HepG2 (cell line): Measurements from ENCODE around the gene C18orf63. TPM values are rescaled to one million over a fixed set of nuclear protein-coding genes. Genes with fewer than 3 reads are reported as not detected.

Experiments used
- ATAD3A ChIP-seq: sonication (generic); formaldehyde crosslinking; IDR thresholded peaks from 2 replicates; pipeline ENCODE4 v1.4.0; 2020; ENCODE audit warnings: missing genetic modification reagents
- DPF2 ChIP-seq: sonication (generic); formaldehyde crosslinking; IDR thresholded peaks from 2 replicates; pipeline ENCODE4 v1.4.0; 2020; ENCODE audit warnings: mild to moderate bottlenecking, low read depth, missing genetic modification reagents, borderline replicate concordance
- FOXA1 ChIP-seq, 2 experiments: fragments of 450-650 bp in 1 of 2; sonication (generic) in 1 of 2; formaldehyde crosslinking in 1 of 2; IDR thresholded peaks; 2 replicates each; pipeline versions ENCODE4 v1.4.0 to v1.6.1; 2016 to 2020; ENCODE audit warnings: missing genetic modification reagents in 1 of 2
- JARID2 ChIP-seq: sonication (generic); formaldehyde crosslinking; IDR thresholded peaks from 2 replicates; pipeline ENCODE4 v1.8.1; 2023; ENCODE audit warnings: missing genetic modification reagents, inconsistent platforms; ENCODE audit not compliant: insufficient replicate concordance
- NR1H2 ChIP-seq: sonication (generic); formaldehyde crosslinking; IDR thresholded peaks from 2 replicates; pipeline ENCODE4 v1.8.1; 2022; ENCODE audit warnings: low read depth, missing genetic modification reagents, borderline replicate concordance
- RBFOX2 ChIP-seq: fragments of 200-400 bp; formaldehyde crosslinking; IDR thresholded peaks from 2 replicates; pipeline ENCODE4 v1.6.1; 2017; ENCODE audit warnings: low read depth, mild to moderate bottlenecking, low read length
- TAF1 ChIP-seq: sonication (generic); formaldehyde crosslinking; IDR thresholded peaks from 2 replicates; pipeline ENCODE4 v1.4.0; 2020; ENCODE audit warnings: missing genetic modification reagents
- TOPORS ChIP-seq: sonication (generic); formaldehyde crosslinking; IDR thresholded peaks from 2 replicates; pipeline ENCODE4 v1.8.0; 2023; ENCODE audit warnings: mild to moderate bottlenecking, missing genetic modification reagents
- ZFAT ChIP-seq: sonication (generic); formaldehyde crosslinking; conservative IDR thresholded peaks from 2 replicates; pipeline ENCODE4 v1.8.1; 2023; ENCODE audit warnings: missing genetic modification reagents, inconsistent platforms
- ZNF333 ChIP-seq: sonication (generic); formaldehyde crosslinking; IDR thresholded peaks from 2 replicates; pipeline ENCODE4 v1.4.0; 2020; ENCODE audit warnings: mild to moderate bottlenecking, missing genetic modification reagents, borderline replicate concordance
- ZNF460 ChIP-seq: sonication (generic); formaldehyde crosslinking; IDR thresholded peaks from 2 replicates; pipeline ENCODE4 v1.5.1; 2020; ENCODE audit warnings: missing genetic modification reagents, mild to moderate bottlenecking, borderline replicate concordance
- ZNF530 ChIP-seq: sonication (generic); formaldehyde crosslinking; IDR thresholded peaks from 2 replicates; pipeline ENCODE4 v1.5.0; 2020; ENCODE audit warnings: low read depth, mild to moderate bottlenecking, missing genetic modification reagents
- polyA plus RNA-seq, 8 experiments: library from polyadenylated mRNA; depleted of rRNA in 3 of 8; stranded (reverse) in 7 of 8; unstranded in 1 of 8; fragments of >200 nt; fragmentation: Illumina TruSeq in 4 of 8; extraction: Trizol in 4 of 8; gene quantifications; 2 replicates each; pipeline versions ENCODE4 v1.2.1 to v1.2.3, GENCODE V29; 2011 to 2016; ENCODE audit warnings: low read depth in 4 of 8, missing spikeins in 1 of 8, mixed read lengths in 1 of 8; ENCODE audit not compliant: insufficient read depth in 1 of 8
- total RNA-seq, 5 experiments: library from RNA; depleted of rRNA; stranded (reverse); fragments of >200 nt; fragmentation: Illumina TruSeq; extraction: Trizol; gene quantifications; 2 replicates each; pipeline ENCODE4 v1.2.3, GENCODE V29; 2016; ENCODE audit warnings: low read depth in 1 of 5
- TF ChIP-seq, protein P1 (sequence below): sonication (generic); formaldehyde crosslinking; IDR thresholded peaks from 2 replicates; pipeline ENCODE4 v1.4.0; 2020; ENCODE audit warnings: missing genetic modification reagents, borderline replicate concordance
- TF ChIP-seq, protein P2 (sequence below): sonication (generic); formaldehyde crosslinking; IDR thresholded peaks from 2 replicates; pipeline ENCODE4 v1.9.0; 2021; ENCODE audit warnings: missing genetic modification reagents, borderline replicate concordance
- TF ChIP-seq, protein P3 (sequence below), 2 experiments: sonication (generic) in 1 of 2; formaldehyde crosslinking in 1 of 2; IDR thresholded peaks; 2 replicates each; pipeline versions ENCODE4 v1.5.1 to v1.6.1; 2011 to 2020; ENCODE audit warnings: borderline replicate concordance in 1 of 2, low read depth in 1 of 2, low read length in 1 of 2, mild to moderate bottlenecking in 1 of 2, missing genetic modification reagents in 1 of 2, moderate library complexity in 1 of 2
- TF ChIP-seq, protein P4 (sequence below): sonication (generic); formaldehyde crosslinking; IDR thresholded peaks from 2 replicates; pipeline ENCODE4 v1.5.0; 2020; ENCODE audit warnings: missing genetic modification reagents, mild to moderate bottlenecking, borderline replicate concordance

The C18orf63 gene
- total and polyA plus RNA-seq, 2 of the 13 experiments (the other 11 are each of a cell fraction or from before 2014, with no cell fraction given) = 0.01 TPM; not detected in 1

DNA sequence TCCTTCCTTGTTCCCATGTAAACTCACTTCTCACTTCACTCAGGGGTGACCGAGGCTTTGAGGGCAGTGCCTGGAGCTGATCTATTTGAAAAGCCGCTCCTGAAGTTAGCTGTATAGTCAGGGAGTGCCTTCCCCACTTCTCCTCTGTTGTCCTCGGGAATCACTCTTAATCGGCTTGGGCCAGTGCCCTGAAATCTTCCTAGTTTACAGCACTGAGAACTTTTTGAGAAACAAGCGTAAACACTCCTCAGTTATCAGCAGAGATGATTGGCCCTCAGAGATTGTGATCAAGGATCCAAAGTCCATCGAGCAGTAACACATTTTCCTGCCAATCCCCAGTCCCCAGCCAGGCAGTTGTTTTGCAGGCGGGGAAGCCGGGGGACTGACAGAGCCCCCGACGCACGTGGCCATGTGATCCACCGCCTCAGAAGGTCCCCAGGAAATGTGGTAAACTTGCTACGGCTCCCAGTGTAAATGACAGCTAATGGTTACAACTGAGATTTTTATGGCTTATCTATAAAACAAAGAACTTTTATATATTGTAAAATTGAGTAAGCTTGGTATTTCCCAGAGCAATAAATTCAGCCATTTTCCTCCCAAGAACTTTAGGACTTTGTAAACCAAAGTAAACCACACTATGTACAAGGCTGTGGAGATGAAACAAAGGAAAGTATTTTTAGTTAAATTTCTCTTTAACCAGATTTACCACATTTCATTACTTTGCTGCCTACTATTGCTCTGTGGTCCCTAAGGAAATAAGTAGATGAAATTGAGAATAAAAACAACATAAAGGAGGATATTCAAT, 53.5 kb downstream of the C18orf63 start (continued):
- TF ChIP-seq, protein P1, sequence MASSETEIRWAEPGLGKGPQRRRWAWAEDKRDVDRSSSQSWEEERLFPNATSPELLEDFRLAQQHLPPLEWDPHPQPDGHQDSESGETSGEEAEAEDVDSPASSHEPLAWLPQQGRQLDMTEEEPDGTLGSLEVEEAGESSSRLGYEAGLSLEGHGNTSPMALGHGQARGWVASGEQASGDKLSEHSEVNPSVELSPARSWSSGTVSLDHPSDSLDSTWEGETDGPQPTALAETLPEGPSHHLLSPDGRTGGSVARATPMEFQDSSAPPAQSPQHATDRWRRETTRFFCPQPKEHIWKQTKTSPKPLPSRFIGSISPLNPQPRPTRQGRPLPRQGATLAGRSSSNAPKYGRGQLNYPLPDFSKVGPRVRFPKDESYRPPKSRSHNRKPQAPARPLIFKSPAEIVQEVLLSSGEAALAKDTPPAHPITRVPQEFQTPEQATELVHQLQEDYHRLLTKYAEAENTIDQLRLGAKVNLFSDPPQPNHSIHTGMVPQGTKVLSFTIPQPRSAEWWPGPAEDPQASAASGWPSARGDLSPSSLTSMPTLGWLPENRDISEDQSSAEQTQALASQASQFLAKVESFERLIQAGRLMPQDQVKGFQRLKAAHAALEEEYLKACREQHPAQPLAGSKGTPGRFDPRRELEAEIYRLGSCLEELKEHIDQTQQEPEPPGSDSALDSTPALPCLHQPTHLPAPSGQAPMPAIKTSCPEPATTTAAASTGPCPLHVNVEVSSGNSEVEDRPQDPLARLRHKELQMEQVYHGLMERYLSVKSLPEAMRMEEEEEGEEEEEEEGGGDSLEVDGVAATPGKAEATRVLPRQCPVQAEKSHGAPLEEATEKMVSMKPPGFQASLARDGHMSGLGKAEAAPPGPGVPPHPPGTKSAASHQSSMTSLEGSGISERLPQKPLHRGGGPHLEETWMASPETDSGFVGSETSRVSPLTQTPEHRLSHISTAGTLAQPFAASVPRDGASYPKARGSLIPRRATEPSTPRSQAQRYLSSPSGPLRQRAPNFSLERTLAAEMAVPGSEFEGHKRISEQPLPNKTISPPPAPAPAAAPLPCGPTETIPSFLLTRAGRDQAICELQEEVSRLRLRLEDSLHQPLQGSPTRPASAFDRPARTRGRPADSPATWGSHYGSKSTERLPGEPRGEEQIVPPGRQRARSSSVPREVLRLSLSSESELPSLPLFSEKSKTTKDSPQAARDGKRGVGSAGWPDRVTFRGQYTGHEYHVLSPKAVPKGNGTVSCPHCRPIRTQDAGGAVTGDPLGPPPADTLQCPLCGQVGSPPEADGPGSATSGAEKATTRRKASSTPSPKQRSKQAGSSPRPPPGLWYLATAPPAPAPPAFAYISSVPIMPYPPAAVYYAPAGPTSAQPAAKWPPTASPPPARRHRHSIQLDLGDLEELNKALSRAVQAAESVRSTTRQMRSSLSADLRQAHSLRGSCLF (CRISPR knock-in tag) = no peak
- TF ChIP-seq JARID2 (CRISPR knock-in tag) = no peak
- no peak for TF ChIP-seq TOPORS (CRISPR knock-in tag)
- no peak for TF ChIP-seq ZNF460 (CRISPR knock-in tag)
- TF ChIP-seq DPF2 (CRISPR knock-in tag) = 0 out of 2 replicates have a peak, but pooled peaks have one; percentile 26
- no peak for TF ChIP-seq RBFOX2
- TF ChIP-seq ATAD3A (CRISPR knock-in tag) = no peak
- TF ChIP-seq NR1H2 (CRISPR knock-in tag) = no peak
- TF ChIP-seq FOXA1 (IDR thresholded peaks at IDR 0.05) = no peak
- TF ChIP-seq FOXA1 (CRISPR knock-in tag; IDR thresholded peaks at IDR 0.05) = no peak
- no peak for TF ChIP-seq ZFAT (CRISPR knock-in tag)
- TF ChIP-seq ZNF530 (CRISPR knock-in tag) = no peak
- TF ChIP-seq, protein P2, sequence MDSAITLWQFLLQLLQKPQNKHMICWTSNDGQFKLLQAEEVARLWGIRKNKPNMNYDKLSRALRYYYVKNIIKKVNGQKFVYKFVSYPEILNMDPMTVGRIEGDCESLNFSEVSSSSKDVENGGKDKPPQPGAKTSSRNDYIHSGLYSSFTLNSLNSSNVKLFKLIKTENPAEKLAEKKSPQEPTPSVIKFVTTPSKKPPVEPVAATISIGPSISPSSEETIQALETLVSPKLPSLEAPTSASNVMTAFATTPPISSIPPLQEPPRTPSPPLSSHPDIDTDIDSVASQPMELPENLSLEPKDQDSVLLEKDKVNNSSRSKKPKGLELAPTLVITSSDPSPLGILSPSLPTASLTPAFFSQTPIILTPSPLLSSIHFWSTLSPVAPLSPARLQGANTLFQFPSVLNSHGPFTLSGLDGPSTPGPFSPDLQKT (CRISPR knock-in tag) = no peak
- TF ChIP-seq, protein P3, sequence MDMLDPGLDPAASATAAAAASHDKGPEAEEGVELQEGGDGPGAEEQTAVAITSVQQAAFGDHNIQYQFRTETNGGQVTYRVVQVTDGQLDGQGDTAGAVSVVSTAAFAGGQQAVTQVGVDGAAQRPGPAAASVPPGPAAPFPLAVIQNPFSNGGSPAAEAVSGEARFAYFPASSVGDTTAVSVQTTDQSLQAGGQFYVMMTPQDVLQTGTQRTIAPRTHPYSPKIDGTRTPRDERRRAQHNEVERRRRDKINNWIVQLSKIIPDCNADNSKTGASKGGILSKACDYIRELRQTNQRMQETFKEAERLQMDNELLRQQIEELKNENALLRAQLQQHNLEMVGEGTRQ (IDR thresholded peaks at IDR 0.05; ENCODE audit: low read depth, low read length) = no peak
- TF ChIP-seq, protein P3 (CRISPR knock-in tag; IDR thresholded peaks at IDR 0.05; ENCODE audit: borderline replicate concordance) = peak; percentile 64; the same call in 1 of the 2 replicates
- TF ChIP-seq TAF1 = no peak
- TF ChIP-seq, protein P4, sequence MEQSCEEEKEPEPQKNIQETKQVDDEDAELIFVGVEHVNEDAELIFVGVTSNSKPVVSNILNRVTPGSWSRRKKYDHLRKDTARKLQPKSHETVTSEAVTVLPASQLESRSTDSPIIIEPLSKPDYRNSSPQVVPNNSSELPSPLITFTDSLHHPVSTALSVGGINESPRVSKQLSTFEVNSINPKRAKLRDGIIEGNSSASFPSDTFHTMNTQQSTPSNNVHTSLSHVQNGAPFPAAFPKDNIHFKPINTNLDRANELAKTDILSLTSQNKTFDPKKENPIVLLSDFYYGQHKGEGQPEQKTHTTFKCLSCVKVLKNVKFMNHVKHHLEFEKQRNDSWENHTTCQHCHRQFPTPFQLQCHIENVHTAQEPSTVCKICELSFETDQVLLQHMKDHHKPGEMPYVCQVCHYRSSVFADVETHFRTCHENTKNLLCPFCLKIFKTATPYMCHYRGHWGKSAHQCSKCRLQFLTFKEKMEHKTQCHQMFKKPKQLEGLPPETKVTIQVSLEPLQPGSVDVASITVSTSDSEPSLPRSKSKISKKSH = no peak
- TF ChIP-seq ZNF333 (CRISPR knock-in tag) = peak; percentile 29; the same call in 1 of the 2 replicates
